Transverse colon (tissue), 4 donors: ENCODE data around the gene TUBB2B.

Experiments
- EP300 ChIP-seq: sonication (generic); formaldehyde crosslinking; IDR thresholded peaks from one replicate; pipeline ENCODE4 v1.6.1; 2017; ENCODE audit warnings: antibody characterized with exemption, low read depth
- POLR2A ChIP-seq: fragments of 450-650 bp; IDR thresholded peaks from one replicate; pipeline ENCODE4 v1.6.1; 2016; ENCODE audit warnings: antibody characterized with exemption, mild to moderate bottlenecking, moderate library complexity
- POLR2AphosphoS5 ChIP-seq, 3 donors: sonication (generic); formaldehyde crosslinking; IDR thresholded peaks; one replicate each; pipeline ENCODE4 v1.6.1; 2016; ENCODE audit warnings: antibody characterized with exemption in 3 of 3
- TF ChIP-seq, protein P1 (sequence below), 5 experiments: fragments of 200-600 bp in 3 of 5; fragments of 450-650 bp in 2 of 5; sonication (generic) in 3 of 5; IDR thresholded peaks; 1 replicate in 2 of 5; 2 replicates in 3 of 5; pipeline ENCODE4 v1.5.1; 2016 to 2017; ENCODE audit warnings: antibody characterized with exemption in 5 of 5, inconsistent platforms in 3 of 5, mild to moderate bottlenecking in 2 of 5, moderate library complexity in 1 of 5

DNA sequence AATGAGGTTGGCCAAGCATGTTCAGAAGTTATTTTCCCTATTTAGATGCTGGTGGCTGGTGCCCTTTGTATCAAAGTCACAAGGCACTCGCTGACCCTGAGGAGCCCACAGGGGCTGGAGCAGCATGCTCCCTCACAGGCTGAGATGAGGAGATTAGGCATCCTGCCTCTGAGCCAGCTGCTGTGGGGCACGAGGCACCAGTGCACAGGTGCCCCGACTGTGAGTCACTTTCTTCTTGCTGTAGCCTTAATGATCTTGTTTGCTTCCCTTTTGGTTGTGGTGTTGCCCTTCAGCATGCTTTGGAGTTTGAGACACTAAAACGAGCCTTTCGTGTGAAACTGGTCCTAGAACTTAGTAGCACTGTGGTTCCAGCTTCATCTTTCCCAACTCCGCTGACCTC lies 35.6 kb upstream of the TUBB2B start:
- TF ChIP-seq, protein P1, sequence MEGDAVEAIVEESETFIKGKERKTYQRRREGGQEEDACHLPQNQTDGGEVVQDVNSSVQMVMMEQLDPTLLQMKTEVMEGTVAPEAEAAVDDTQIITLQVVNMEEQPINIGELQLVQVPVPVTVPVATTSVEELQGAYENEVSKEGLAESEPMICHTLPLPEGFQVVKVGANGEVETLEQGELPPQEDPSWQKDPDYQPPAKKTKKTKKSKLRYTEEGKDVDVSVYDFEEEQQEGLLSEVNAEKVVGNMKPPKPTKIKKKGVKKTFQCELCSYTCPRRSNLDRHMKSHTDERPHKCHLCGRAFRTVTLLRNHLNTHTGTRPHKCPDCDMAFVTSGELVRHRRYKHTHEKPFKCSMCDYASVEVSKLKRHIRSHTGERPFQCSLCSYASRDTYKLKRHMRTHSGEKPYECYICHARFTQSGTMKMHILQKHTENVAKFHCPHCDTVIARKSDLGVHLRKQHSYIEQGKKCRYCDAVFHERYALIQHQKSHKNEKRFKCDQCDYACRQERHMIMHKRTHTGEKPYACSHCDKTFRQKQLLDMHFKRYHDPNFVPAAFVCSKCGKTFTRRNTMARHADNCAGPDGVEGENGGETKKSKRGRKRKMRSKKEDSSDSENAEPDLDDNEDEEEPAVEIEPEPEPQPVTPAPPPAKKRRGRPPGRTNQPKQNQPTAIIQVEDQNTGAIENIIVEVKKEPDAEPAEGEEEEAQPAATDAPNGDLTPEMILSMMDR (IDR thresholded peaks at IDR 0.05) = no peak
- no peak for TF ChIP-seq POLR2A
- TF ChIP-seq EP300 = no peak
- no peak for TF ChIP-seq POLR2AphosphoS5 (IDR thresholded peaks at IDR 0.05)
